Liver (tissue), 9 donors: ENCODE measurements around the gene RNPEPL1. TPM values are rescaled to one million over a fixed set of nuclear protein-coding genes. Genes with fewer than 3 reads are reported as not detected.

Experiments
- DNase-seq: peaks from one replicate; pipeline ENCODE4 v3.0.0-alpha.2; 2017; ENCODE audit warnings: low spot score
- H3K27ac ChIP-seq, 2 donors: one replicate each; pipeline ENCODE4 v1.7.0; 2013; ENCODE audit warnings: inconsistent platforms in 2 of 2, low read length in 2 of 2, control low read depth in 1 of 2, low read depth in 1 of 2, mild to moderate bottlenecking in 1 of 2
- H3K27me3 ChIP-seq, 4 donors: one replicate each; pipeline versions ENCODE4 v1.6.1 to v1.7.0; 2013; ENCODE audit warnings: low read length in 3 of 4, inconsistent platforms in 1 of 4, mild to moderate bottlenecking in 1 of 4, moderate library complexity in 1 of 4; ENCODE audit not compliant: control insufficient read depth in 4 of 4, insufficient read depth in 4 of 4
- H3K36me3 ChIP-seq, 4 donors: one replicate each; pipeline versions ENCODE4 v1.6.1 to v1.7.0; 2013; ENCODE audit warnings: low read length in 3 of 4, mild to moderate bottlenecking in 3 of 4, low read depth in 1 of 4, moderate library complexity in 1 of 4; ENCODE audit not compliant: control insufficient read depth in 4 of 4, insufficient read depth in 3 of 4
- H3K4me1 ChIP-seq, 4 donors: one replicate each; pipeline versions ENCODE4 v1.6.1 to v1.7.0; 2013; ENCODE audit warnings: low read length in 3 of 4, mild to moderate bottlenecking in 3 of 4, moderate library complexity in 1 of 4; ENCODE audit not compliant: control insufficient read depth in 4 of 4, insufficient read depth in 4 of 4
- H3K4me3 ChIP-seq, 3 donors: one replicate each; pipeline versions ENCODE4 v1.6.1 to v1.7.0; 2013; ENCODE audit warnings: low read length in 3 of 3, control low read depth in 1 of 3, low read depth in 1 of 3, mild to moderate bottlenecking in 1 of 3
- H3K9ac ChIP-seq, 2 donors: one replicate each; pipeline ENCODE4 v1.7.0; 2013; ENCODE audit warnings: low read length in 2 of 2, mild to moderate bottlenecking in 2 of 2, moderate library complexity in 2 of 2, control low read depth in 1 of 2, low read depth in 1 of 2
- H3K9me3 ChIP-seq, 4 donors: one replicate each; pipeline versions ENCODE4 v1.6.1 to v1.7.0; 2013; ENCODE audit warnings: low read length in 3 of 4; ENCODE audit not compliant: control insufficient read depth in 4 of 4
- ATF3 ChIP-seq: IDR thresholded peaks from 2 replicates; pipeline ENCODE4 v1.6.1; 2016; ENCODE audit warnings: antibody characterized with exemption
- EGR1 ChIP-seq, 2 donors: IDR thresholded peaks; 2 replicates each; pipeline ENCODE4 v1.6.1; 2016 to 2018; ENCODE audit warnings: antibody characterized with exemption in 2 of 2, low read depth in 2 of 2
- FOXA1 ChIP-seq: IDR thresholded peaks from 2 replicates; pipeline ENCODE4 v1.6.1; 2016; ENCODE audit warnings: antibody characterized with exemption
- FOXA2 ChIP-seq: IDR thresholded peaks from 2 replicates; pipeline ENCODE4 v1.6.1; 2016; ENCODE audit warnings: antibody characterized with exemption
- GABPA ChIP-seq, 2 donors: IDR thresholded peaks in 1 of 2; conservative IDR thresholded peaks in 1 of 2; 2 replicates each; pipeline ENCODE4 v1.6.1; 2016; ENCODE audit warnings: antibody characterized with exemption in 2 of 2, mild to moderate bottlenecking in 1 of 2, moderate library complexity in 1 of 2
- HNF4A ChIP-seq, 2 donors: conservative IDR thresholded peaks; 2 replicates each; pipeline ENCODE4 v1.6.1; 2016; ENCODE audit warnings: antibody characterized with exemption in 2 of 2, mild to moderate bottlenecking in 2 of 2
- HNF4G ChIP-seq: IDR thresholded peaks from 2 replicates; pipeline ENCODE4 v1.6.1; 2016; ENCODE audit warnings: antibody characterized with exemption
- JUND ChIP-seq, 2 donors: IDR thresholded peaks; 2 replicates each; pipeline ENCODE4 v1.6.1; 2016; ENCODE audit warnings: antibody characterized with exemption in 2 of 2
- MAX ChIP-seq: IDR thresholded peaks from 2 replicates; pipeline ENCODE4 v1.6.1; 2016; ENCODE audit warnings: antibody characterized with exemption
- RAD21 ChIP-seq, 2 donors: IDR thresholded peaks; 2 replicates each; pipeline ENCODE4 v1.6.1; 2016; ENCODE audit warnings: antibody characterized with exemption in 2 of 2, mild to moderate bottlenecking in 2 of 2
- REST ChIP-seq: IDR thresholded peaks from 2 replicates; pipeline ENCODE4 v1.6.1; 2016; ENCODE audit warnings: antibody characterized with exemption, mild to moderate bottlenecking
- RXRA ChIP-seq, 2 donors: IDR thresholded peaks; 2 replicates each; pipeline ENCODE4 v1.6.1; 2017 to 2018; ENCODE audit warnings: antibody characterized with exemption in 2 of 2, mild to moderate bottlenecking in 1 of 2
- SP1 ChIP-seq: IDR thresholded peaks from 2 replicates; pipeline ENCODE4 v1.6.1; 2018; ENCODE audit warnings: antibody characterized with exemption, mild to moderate bottlenecking
- YY1 ChIP-seq: IDR thresholded peaks from 2 replicates; pipeline ENCODE4 v1.6.1; 2016; ENCODE audit warnings: antibody characterized with exemption, mild to moderate bottlenecking
- ZBTB33 ChIP-seq: IDR thresholded peaks from 2 replicates; pipeline ENCODE4 v1.6.1; 2016; ENCODE audit warnings: antibody characterized with exemption
- WGBS: extraction: QIAGEN DNeasy Blood & Tissue Kit; methylation state at CpG from one replicate; pipeline ENCODE4 v1.1.7; 2013; 5-methylcytosine and 5-hydroxymethylcytosine counted together
- polyA plus RNA-seq, 2 donors: library from polyadenylated mRNA; stranded (reverse) in 1 of 2; unstranded in 1 of 2; fragments of 200-250 nt in 1 of 2; fragments of >200 nt in 1 of 2; fragmentation: Nextera tagmentation in 1 of 2; extraction: Ambion mirVana in 1 of 2; gene quantifications; one replicate each; pipeline versions ENCODE4 v1.2.1 to v1.2.3, GENCODE V29; 2013 to 2015
- total RNA-seq, 2 donors: library from RNA; depleted of rRNA; stranded (reverse); fragments of >200 nt; gene quantifications; one replicate each; pipeline ENCODE4 v1.2.3, GENCODE V29; 2014
- donor health status: healthy.
- donor health status: healthy.
- donor health status: healthy.
- donor health status: healthy.
- donor health status: healthy.

The RNPEPL1 gene
- total and polyA plus RNA-seq, 4 donors = 24.8 to 43.9 (median 29.4) TPM

GRCh38 chr2:240569998-240570530, 1.8 kb downstream of the RNPEPL1 start:
- H3K4me3 ChIP-seq = no peak overlapping the region
- DNase-seq = no peak
- peaks cover 0 to 12% (median 4%) of the 10 kb centered on the region in 4 donors for H3K36me3 ChIP-seq
- WGBS = 95% methylated on average over 15 of the region's 15 CpGs
- H3K27ac ChIP-seq = no peak overlapping the region
- peaks cover 22 to 39% (median 35%) of the 10 kb centered on the region in 4 donors for H3K4me1 ChIP-seq
- no peak for TF ChIP-seq YY1
- no peak for TF ChIP-seq RAD21 (IDR thresholded peaks at IDR 0.05)
- no peak for TF ChIP-seq HNF4G
- no peak for TF ChIP-seq SP1
- TF ChIP-seq RXRA (IDR thresholded peaks at IDR 0.05) = no peak
- no peak for TF ChIP-seq FOXA2
- no peak for TF ChIP-seq JUND (IDR thresholded peaks at IDR 0.05)
- no peak for TF ChIP-seq ZBTB33
- TF ChIP-seq GABPA (IDR thresholded peaks at IDR 0.05 in 1 of 2, conservative IDR thresholded peaks at IDR 0.05 in 1 of 2) = no peak
- no peak for TF ChIP-seq ATF3
- no peak for TF ChIP-seq EGR1 (IDR thresholded peaks at IDR 0.05; ENCODE audit: low read depth in 2 of 2)
- no peak overlapping the region for H3K9ac ChIP-seq
- no peaks in the 10 kb centered on the region for H3K27me3 ChIP-seq
- H3K9me3 ChIP-seq = no peaks in the 10 kb centered on the region

- Histone ChIP-seq H3K4me1 (peaks cover 22 to 38% (median 33%) of the 10 kb centered on the region in 4 donors), H3K9ac (no peak overlapping the region), H3K27ac (no peak overlapping the region), H3K36me3 (peaks cover 0 to 19% (median 4%) of the 10 kb centered on the region in 4 donors), H3K4me3 (no peak overlapping the region), H3K9me3 (no peaks in the 10 kb centered on the region), H3K27me3 (no peaks in the 10 kb centered on the region)
- WGBS = 92% methylated on average over 11 of the region's 11 CpGs
- DNase-seq = no peak
- no peak for TF ChIP-seq HNF4G
- no peak for TF ChIP-seq MAX
These were observed 2.4 kb downstream of the RNPEPL1 start for GRCh38 chr2:240570531-240571313.

- Histone ChIP-seq H3K9ac (no peak overlapping the region), H3K4me3 (no peak overlapping the region), H3K36me3 (peaks cover 0 to 26% (median 5%) of the 10 kb centered on the region in 4 donors), H3K27me3 (no peaks in the 10 kb centered on the region), H3K9me3 (no peaks in the 10 kb centered on the region), H3K4me1 (peaks cover 18 to 33% (median 28%) of the 10 kb centered on the region in 4 donors), H3K27ac (no peak overlapping the region)
- DNase-seq = no peak
- TF ChIP-seq GABPA (IDR thresholded peaks at IDR 0.05 in 1 of 2, conservative IDR thresholded peaks at IDR 0.05 in 1 of 2) (no peak), FOXA1 (no peak), ZBTB33 (no peak), HNF4G (no peak), JUND (IDR thresholded peaks at IDR 0.05) (no peak), REST (no peak), FOXA2 (no peak), ATF3 (no peak), HNF4A (conservative IDR thresholded peaks at IDR 0.05) (no peak)
- WGBS = 95% methylated on average over 18 of the region's 18 CpGs
These were observed 3.2 kb downstream of the RNPEPL1 start for GRCh38 chr2:240571314-240571973.
